GM18505 (cell line): ENCODE data around the gene ADGRE2.
"Not testable (repeated sequence)": the region's sequence is repeated elsewhere in the genome, so short reads cannot be mapped to it uniquely, and the experiment has no call there.

Experiments used
- ATAC-seq: cut with Tn5 transposase; IDR thresholded peaks from one replicate; pipeline ENCODE4 v1.9.1; 2021; ENCODE audit not compliant: unreplicated experiment
- POLR2A ChIP-seq: IDR thresholded peaks from 4 replicates; pipeline ENCODE4 v1.6.1; 2011; ENCODE audit warnings: borderline replicate concordance; ENCODE audit not compliant: insufficient read depth, insufficient read length; ENCODE audit errors: extremely low read depth

ADGRE2 gene

GRCh38 chr19:14769201-14769600 is 9.2 kb downstream of the ADGRE2 start:
- ATAC-seq: no peak
- TF ChIP-seq POLR2A: no peak

- no peak for ATAC-seq
- no peak for TF ChIP-seq POLR2A
These were observed 10.4 kb downstream of the ADGRE2 start for GRCh38 chr19:14768001-14768400.

- no peak for ATAC-seq
These were observed 10.8 kb downstream of the ADGRE2 start for GRCh38 chr19:14767466-14767971.

GRCh38 chr19:14765841-14766240 is 12.5 kb downstream of the ADGRE2 start:
- not testable (repeated sequence) for ATAC-seq

More at GRCh38 chr19:14767466-14767971, 10.8 kb downstream of the ADGRE2 start:
- no peak for TF ChIP-seq POLR2A

- ATAC-seq: not testable (repeated sequence)
These were observed 13.0 kb downstream of the ADGRE2 start for GRCh38 chr19:14765403-14765802.

- ATAC-seq: no peak
- no peak for TF ChIP-seq POLR2A
These were observed 14.0 kb downstream of the ADGRE2 start for GRCh38 chr19:14764401-14764800.

GRCh38 chr19:14763497-14764145 is 14.7 kb downstream of the ADGRE2 start:
- TF ChIP-seq POLR2A: no peak
- no peak for ATAC-seq

GRCh38 chr19:14762111-14762510 is 16.2 kb downstream of the ADGRE2 start:
- ATAC-seq: no peak
- TF ChIP-seq POLR2A: no peak

- no peak for TF ChIP-seq POLR2A
- no peak for ATAC-seq
These were observed 16.8 kb downstream of the ADGRE2 start for GRCh38 chr19:14761607-14762006.

- no peak for TF ChIP-seq POLR2A
- ATAC-seq: no peak
These were observed 19.5 kb downstream of the ADGRE2 start for GRCh38 chr19:14758816-14759215.

- ATAC-seq: no peak
- no peak for TF ChIP-seq POLR2A
These were observed 29.8 kb downstream of the ADGRE2 start for GRCh38 chr19:14748601-14749000.

GRCh38 chr19:14746886-14747285 is 31.5 kb downstream of the ADGRE2 start:
- no peak for TF ChIP-seq POLR2A
- no peak for ATAC-seq

- ATAC-seq: no peak
- TF ChIP-seq POLR2A: no peak
These were observed 42.4 kb downstream of the ADGRE2 start for GRCh38 chr19:14735915-14736314.

GRCh38 chr19:14733574-14733973 is 44.8 kb downstream of the ADGRE2 start:
- ATAC-seq: no peak
- TF ChIP-seq POLR2A: no peak

- no peak for ATAC-seq
- TF ChIP-seq POLR2A: no peak
These were observed 45.9 kb downstream of the ADGRE2 start for GRCh38 chr19:14732510-14732909.
